C4-2B (cell line): ENCODE measurements around the gene HES1.

Experiments used
- H3K27ac ChIP-seq: fragments of 450-650 bp; 2 replicates; pipeline ENCODE4 v1.5.1; 2017
- CTCF ChIP-seq: fragments of 450-650 bp; conservative IDR thresholded peaks from 2 replicates; pipeline ENCODE4 v1.5.1; 2017; ENCODE audit warnings: mild to moderate bottlenecking
- ZFX ChIP-seq: fragments of 450-650 bp; IDR thresholded peaks from 2 replicates; pipeline ENCODE4 v1.6.1; 2017

Gene HES1

DNA sequence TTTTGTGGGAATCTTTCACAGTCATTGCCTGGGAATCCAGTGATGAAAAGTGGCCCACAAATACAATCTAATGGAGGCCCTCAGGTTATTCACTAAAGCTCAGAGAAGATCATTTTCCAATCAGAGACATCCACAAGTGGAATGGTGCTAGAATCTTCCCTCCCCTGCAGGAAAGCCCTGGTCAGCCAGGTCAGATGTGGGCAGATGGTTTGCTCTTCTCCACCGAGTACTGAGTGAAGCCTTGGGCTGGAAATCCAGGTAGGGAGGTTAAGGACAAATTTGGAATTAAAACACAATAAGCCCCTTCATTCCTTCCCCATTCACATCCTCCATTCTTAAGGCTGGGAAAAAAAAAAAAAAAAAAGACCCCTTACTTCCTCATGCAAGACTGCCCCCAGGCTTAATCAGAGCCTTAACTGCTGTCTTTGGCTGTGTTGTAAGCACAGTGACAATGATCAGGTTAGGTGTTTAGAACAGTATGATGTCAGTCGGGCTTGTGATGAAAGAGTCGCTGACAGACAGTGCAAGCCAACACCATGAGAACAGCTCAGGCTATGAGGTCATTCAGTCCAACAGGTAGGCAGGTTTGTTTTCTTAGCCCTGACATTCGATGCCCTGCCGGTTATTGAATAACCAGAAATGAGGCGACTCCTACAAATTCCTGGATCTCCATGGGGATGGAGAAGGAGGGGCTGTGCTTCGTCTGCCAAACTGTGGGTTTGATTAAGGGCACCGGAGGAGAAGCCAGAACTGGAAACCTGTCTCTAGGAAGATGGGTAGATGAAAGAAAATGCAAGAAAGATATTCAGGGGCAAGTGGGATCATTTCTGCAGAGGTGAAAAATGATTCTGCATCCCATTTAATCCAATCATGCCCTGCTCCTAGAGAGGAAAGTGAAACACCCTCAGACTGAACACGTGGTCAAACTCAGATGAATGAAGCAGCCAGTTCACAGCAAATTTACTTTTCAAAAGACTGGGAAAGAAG, 23.5 kb upstream of the HES1 start:
- TF ChIP-seq ZFX (no peak), CTCF (no peak)
- no peak overlapping the region for H3K27ac ChIP-seq

GRCh38 chr3:194114123-194114522, 21.8 kb upstream of the HES1 start:
- no peak overlapping the region for H3K27ac ChIP-seq
- TF ChIP-seq ZFX (no peak), CTCF (no peak)

- no peak for TF ChIP-seq CTCF
- no peak for TF ChIP-seq ZFX
- H3K27ac ChIP-seq = no peak overlapping the region
These were observed 18.7 kb upstream of the HES1 start for GRCh38 chr3:194117104-194117845.

GRCh38 chr3:194118920-194119319, 17.0 kb upstream of the HES1 start:
- no peak overlapping the region for H3K27ac ChIP-seq
- TF ChIP-seq CTCF (no peak), ZFX (no peak)

GRCh38 chr3:194119831-194120590, 15.9 kb upstream of the HES1 start:
- H3K27ac ChIP-seq = no peak overlapping the region
- TF ChIP-seq ZFX = no peak
- TF ChIP-seq CTCF = no peak

GRCh38 chr3:194120789-194121770, 14.9 kb upstream of the HES1 start:
- TF ChIP-seq ZFX = no peak
- no peak for TF ChIP-seq CTCF
- H3K27ac ChIP-seq = no peak overlapping the region
